DLD1 (cell line): Measurements from ENCODE around the gene KLRK1.
"Not testable (repeated sequence)": the region's sequence is repeated elsewhere in the genome, so short reads cannot be mapped to it uniquely, and the experiment has no call there.

Experiments used
- in situ Hi-C: cut with HindIII; loops from 2 replicates; pipeline ENCODE4 v1.10.0; 2017; ENCODE audit warnings: low sequenced_read_pairs

The KLRK1 gene

GRCh38 chr12:10388624-10389413 is 1.0 kb downstream of the KLRK1 start:
- in situ Hi-C loops = no loop called here

- in situ Hi-C loops = not testable (repeated sequence)
Measured at GRCh38 chr12:10387498-10387897, 2.3 kb downstream of the KLRK1 start.

GRCh38 chr12:10386857-10387256 is 3.0 kb downstream of the KLRK1 start:
- in situ Hi-C loops = no loop called here

GRCh38 chr12:10385166-10385613 is 4.7 kb downstream of the KLRK1 start:
- in situ Hi-C loops = no loop called here

GRCh38 chr12:10384191-10384590 is 5.7 kb downstream of the KLRK1 start:
- in situ Hi-C loops = no loop called here

- in situ Hi-C loops = no loop called here
Measured at GRCh38 chr12:10381928-10382628, 7.8 kb downstream of the KLRK1 start.

- in situ Hi-C loops = not testable (repeated sequence)
Measured at GRCh38 chr12:10378737-10379136, 11.1 kb downstream of the KLRK1 start.

GRCh38 chr12:10374624-10375018 is 15.2 kb downstream of the KLRK1 start:
- in situ Hi-C loops = loop anchor here (25.0 kb wide), 1 partner anchor 88 kb away; the partner anchor contains the start of gene KLRC1

- in situ Hi-C loops = loop anchor here (25.0 kb wide), 1 partner anchor 90 kb away; the partner anchor contains the start of gene KLRC1
Measured at GRCh38 chr12:10372559-10372958, 17.3 kb downstream of the KLRK1 start.

- in situ Hi-C loops = loop anchor here (25.0 kb wide), 1 partner anchor 90 kb away; the partner anchor contains the start of gene KLRC1
Measured at GRCh38 chr12:10371893-10372535, 17.8 kb downstream of the KLRK1 start.

GRCh38 chr12:10369557-10370415 is 20.1 kb downstream of the KLRK1 start:
- in situ Hi-C loops = loop anchor here (10.0 to 25.0 kb wide), 2 partner anchors 93 to 205 kb away; partner anchors contain the start of gene KLRC1

GRCh38 chr12:10368206-10369171 is 21.4 kb downstream of the KLRK1 start:
- in situ Hi-C loops = loop anchor here (10.0 to 25.0 kb wide), 2 partner anchors 94 to 204 kb away; partner anchors contain the start of gene KLRC1

- in situ Hi-C loops = loop anchor here (10.0 to 25.0 kb wide), 2 partner anchors 95 to 203 kb away; partner anchors contain the start of gene KLRC1
Measured at GRCh38 chr12:10367714-10368113, 22.1 kb downstream of the KLRK1 start.

- in situ Hi-C loops = loop anchor here (10.0 to 25.0 kb wide), 2 partner anchors 95 to 202 kb away; partner anchors contain the start of gene KLRC1
Measured at GRCh38 chr12:10366875-10367274, 23.0 kb downstream of the KLRK1 start.

- in situ Hi-C loops = loop anchor here (10.0 to 25.0 kb wide), 2 partner anchors 96 to 201 kb away; partner anchors contain the start of gene KLRC1
Measured at GRCh38 chr12:10365696-10366405, 24.0 kb downstream of the KLRK1 start.

- in situ Hi-C loops = loop anchor here (10.0 to 25.0 kb wide), 2 partner anchors 97 to 200 kb away; partner anchors contain the start of gene KLRC1
Measured at GRCh38 chr12:10364815-10365622, 24.8 kb downstream of the KLRK1 start.
